K562 (cell line): Measurements from ENCODE around the gene LRFN3.

Experiments
- HDAC2 ChIP-seq: fragments of 450-650 bp; IDR thresholded peaks from 2 replicates; pipeline ENCODE4 v1.6.1; 2016; ENCODE audit warnings: mild to moderate bottlenecking
- MYNN ChIP-seq, 2 experiments: sonication (generic); formaldehyde crosslinking in 1 of 2; IDR thresholded peaks; 2 replicates each; pipeline versions ENCODE4 v1.5.0 to v1.6.1; 2016 to 2020; ENCODE audit warnings: antibody characterized with exemption in 1 of 2, missing genetic modification reagents in 1 of 2
- PHF20 ChIP-seq: fragments of 450-650 bp; IDR thresholded peaks from 2 replicates; pipeline ENCODE4 v1.6.1; 2018; ENCODE audit not compliant: partially characterized antibody
- STAT5B ChIP-seq: fragments of 250-450 bp; sonication (Bioruptor Pico); IDR thresholded peaks from 2 replicates; pipeline ENCODE4 v1.8.0; 2021; ENCODE audit warnings: mild to moderate bottlenecking, inconsistent platforms
- ZNF668 ChIP-seq: fragments of 250-450 bp; sonication (Bioruptor Pico); IDR thresholded peaks from 2 replicates; pipeline ENCODE4 v1.8.0; 2022; ENCODE audit warnings: mild to moderate bottlenecking, inconsistent platforms
- TF ChIP-seq, protein P1 (sequence below), 3 experiments: IDR thresholded peaks in 2 of 3; conservative IDR thresholded peaks in 1 of 3; 2 replicates each; pipeline ENCODE4 v1.5.1; 2011 to 2012; ENCODE audit warnings: low read length in 3 of 3, mild to moderate bottlenecking in 3 of 3, control low read depth in 2 of 3, improper control_type of control experiment in 1 of 3, inconsistent platforms in 1 of 3, low read depth in 1 of 3, mixed read lengths in 1 of 3, moderate library complexity in 1 of 3; ENCODE audit not compliant: insufficient read depth in 2 of 3
- TF ChIP-seq, protein P2 (sequence below): IDR thresholded peaks from 3 replicates; pipeline ENCODE4 v1.6.1; 2011; ENCODE audit warnings: borderline replicate concordance, mild to moderate bottlenecking; ENCODE audit not compliant: insufficient read length, insufficient read depth
- TF ChIP-seq, protein P3 (sequence below): sonication (generic); formaldehyde crosslinking; IDR thresholded peaks from 2 replicates; pipeline ENCODE4 v1.8.0; 2022; ENCODE audit warnings: missing genetic modification reagents, mild to moderate bottlenecking, borderline replicate concordance
- TF ChIP-seq, protein P4 (sequence below): fragments of 450-650 bp; formaldehyde crosslinking; IDR thresholded peaks from 2 replicates; pipeline ENCODE4 v1.4.0; 2022; ENCODE audit warnings: missing genetic modification characterization

- no peak for TF ChIP-seq ZNF668 (CRISPR knock-in tag)
- TF ChIP-seq, protein P1, sequence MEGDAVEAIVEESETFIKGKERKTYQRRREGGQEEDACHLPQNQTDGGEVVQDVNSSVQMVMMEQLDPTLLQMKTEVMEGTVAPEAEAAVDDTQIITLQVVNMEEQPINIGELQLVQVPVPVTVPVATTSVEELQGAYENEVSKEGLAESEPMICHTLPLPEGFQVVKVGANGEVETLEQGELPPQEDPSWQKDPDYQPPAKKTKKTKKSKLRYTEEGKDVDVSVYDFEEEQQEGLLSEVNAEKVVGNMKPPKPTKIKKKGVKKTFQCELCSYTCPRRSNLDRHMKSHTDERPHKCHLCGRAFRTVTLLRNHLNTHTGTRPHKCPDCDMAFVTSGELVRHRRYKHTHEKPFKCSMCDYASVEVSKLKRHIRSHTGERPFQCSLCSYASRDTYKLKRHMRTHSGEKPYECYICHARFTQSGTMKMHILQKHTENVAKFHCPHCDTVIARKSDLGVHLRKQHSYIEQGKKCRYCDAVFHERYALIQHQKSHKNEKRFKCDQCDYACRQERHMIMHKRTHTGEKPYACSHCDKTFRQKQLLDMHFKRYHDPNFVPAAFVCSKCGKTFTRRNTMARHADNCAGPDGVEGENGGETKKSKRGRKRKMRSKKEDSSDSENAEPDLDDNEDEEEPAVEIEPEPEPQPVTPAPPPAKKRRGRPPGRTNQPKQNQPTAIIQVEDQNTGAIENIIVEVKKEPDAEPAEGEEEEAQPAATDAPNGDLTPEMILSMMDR (IDR thresholded peaks at IDR 0.05 in 2 of 3, conservative IDR thresholded peaks at IDR 0.05 in 1 of 3; ENCODE audit: insufficient read depth in 2 of 3, low read depth in 1 of 3, low read length in 3 of 3) = no peak
- no peak for TF ChIP-seq PHF20
- no peak for TF ChIP-seq MYNN (IDR thresholded peaks at IDR 0.05)
- TF ChIP-seq MYNN (CRISPR knock-in tag; IDR thresholded peaks at IDR 0.05) = no peak
- TF ChIP-seq, protein P2, sequence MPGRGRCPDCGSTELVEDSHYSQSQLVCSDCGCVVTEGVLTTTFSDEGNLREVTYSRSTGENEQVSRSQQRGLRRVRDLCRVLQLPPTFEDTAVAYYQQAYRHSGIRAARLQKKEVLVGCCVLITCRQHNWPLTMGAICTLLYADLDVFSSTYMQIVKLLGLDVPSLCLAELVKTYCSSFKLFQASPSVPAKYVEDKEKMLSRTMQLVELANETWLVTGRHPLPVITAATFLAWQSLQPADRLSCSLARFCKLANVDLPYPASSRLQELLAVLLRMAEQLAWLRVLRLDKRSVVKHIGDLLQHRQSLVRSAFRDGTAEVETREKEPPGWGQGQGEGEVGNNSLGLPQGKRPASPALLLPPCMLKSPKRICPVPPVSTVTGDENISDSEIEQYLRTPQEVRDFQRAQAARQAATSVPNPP = no peak
- TF ChIP-seq HDAC2 = no peak
- TF ChIP-seq STAT5B (CRISPR knock-in tag) = no peak
- TF ChIP-seq, protein P3, sequence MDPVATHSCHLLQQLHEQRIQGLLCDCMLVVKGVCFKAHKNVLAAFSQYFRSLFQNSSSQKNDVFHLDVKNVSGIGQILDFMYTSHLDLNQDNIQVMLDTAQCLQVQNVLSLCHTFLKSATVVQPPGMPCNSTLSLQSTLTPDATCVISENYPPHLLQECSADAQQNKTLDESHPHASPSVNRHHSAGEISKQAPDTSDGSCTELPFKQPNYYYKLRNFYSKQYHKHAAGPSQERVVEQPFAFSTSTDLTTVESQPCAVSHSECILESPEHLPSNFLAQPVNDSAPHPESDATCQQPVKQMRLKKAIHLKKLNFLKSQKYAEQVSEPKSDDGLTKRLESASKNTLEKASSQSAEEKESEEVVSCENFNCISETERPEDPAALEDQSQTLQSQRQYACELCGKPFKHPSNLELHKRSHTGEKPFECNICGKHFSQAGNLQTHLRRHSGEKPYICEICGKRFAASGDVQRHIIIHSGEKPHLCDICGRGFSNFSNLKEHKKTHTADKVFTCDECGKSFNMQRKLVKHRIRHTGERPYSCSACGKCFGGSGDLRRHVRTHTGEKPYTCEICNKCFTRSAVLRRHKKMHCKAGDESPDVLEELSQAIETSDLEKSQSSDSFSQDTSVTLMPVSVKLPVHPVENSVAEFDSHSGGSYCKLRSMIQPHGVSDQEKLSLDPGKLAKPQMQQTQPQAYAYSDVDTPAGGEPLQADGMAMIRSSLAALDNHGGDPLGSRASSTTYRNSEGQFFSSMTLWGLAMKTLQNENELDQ (CRISPR knock-in tag) = no peak
- TF ChIP-seq, protein P4, sequence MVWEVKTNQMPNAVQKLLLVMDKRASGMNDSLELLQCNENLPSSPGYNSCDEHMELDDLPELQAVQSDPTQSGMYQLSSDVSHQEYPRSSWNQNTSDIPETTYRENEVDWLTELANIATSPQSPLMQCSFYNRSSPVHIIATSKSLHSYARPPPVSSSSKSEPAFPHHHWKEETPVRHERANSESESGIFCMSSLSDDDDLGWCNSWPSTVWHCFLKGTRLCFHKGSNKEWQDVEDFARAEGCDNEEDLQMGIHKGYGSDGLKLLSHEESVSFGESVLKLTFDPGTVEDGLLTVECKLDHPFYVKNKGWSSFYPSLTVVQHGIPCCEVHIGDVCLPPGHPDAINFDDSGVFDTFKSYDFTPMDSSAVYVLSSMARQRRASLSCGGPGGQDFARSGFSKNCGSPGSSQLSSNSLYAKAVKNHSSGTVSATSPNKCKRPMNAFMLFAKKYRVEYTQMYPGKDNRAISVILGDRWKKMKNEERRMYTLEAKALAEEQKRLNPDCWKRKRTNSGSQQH (CRISPR knock-in tag) = no peak
These were observed 46.0 kb upstream of the LRFN3 start for GRCh38 chr19:35890113-35890650.
